Neutrophil (primary cell): ENCODE data around the gene GDPD5.

Source experiments
- H3K27ac ChIP-seq: fragments of 200-600 bp; sonication (generic); 2 replicates; pipeline ENCODE4 v1.5.1; 2016; ENCODE audit warnings: mild to moderate bottlenecking, moderate library complexity
- H3K27me3 ChIP-seq: fragments of 200-600 bp; sonication (generic); 2 replicates; pipeline ENCODE4 v1.6.0; 2016; ENCODE audit warnings: mild to moderate bottlenecking
- H3K36me3 ChIP-seq: fragments of 200-600 bp; sonication (generic); 2 replicates; pipeline ENCODE4 v1.5.1; 2017
- H3K4me1 ChIP-seq, 2 experiments: fragments of 200-600 bp in 1 of 2; sonication (generic) in 1 of 2; 1 replicate in 1 of 2; 2 replicates in 1 of 2; pipeline versions ENCODE4 v1.5.1 to v1.6.1; 2013 to 2016; ENCODE audit warnings: low read depth in 1 of 2, low read length in 1 of 2, mild to moderate bottlenecking in 1 of 2, moderate library complexity in 1 of 2; ENCODE audit not compliant: control insufficient read depth in 1 of 2, insufficient read depth in 1 of 2
- H3K4me3 ChIP-seq, 2 experiments: fragments of 200-600 bp in 1 of 2; sonication (generic) in 1 of 2; 1 replicate in 1 of 2; 2 replicates in 1 of 2; pipeline ENCODE4 v1.5.1; 2013 to 2016; ENCODE audit warnings: low read depth in 1 of 2, low read length in 1 of 2, mild to moderate bottlenecking in 1 of 2, moderate library complexity in 1 of 2
- H3K9me3 ChIP-seq: fragments of 200-600 bp; sonication (generic); 2 replicates; pipeline ENCODE4 v1.5.1; 2016
- TF ChIP-seq, protein P1 (sequence below): fragments of 200-600 bp; sonication (generic); IDR thresholded peaks from 2 replicates; pipeline ENCODE4 v1.5.1; 2016; ENCODE audit warnings: antibody characterized with exemption

GDPD5 gene

GRCh38 chr11:75474878-75475766 is 50.6 kb downstream of the GDPD5 start:
- Histone ChIP-seq H3K36me3 (no peaks in the 10 kb centered on the region), H3K27me3 (no peaks in the 10 kb centered on the region), H3K4me1 (peaks cover 0 to 13% of the 10 kb centered on the region in 2 experiments), H3K9me3 (no peaks in the 10 kb centered on the region), H3K4me3 (peak overlapping the region in 1 of 2 experiments; percentile 43), H3K27ac (no peak overlapping the region)
- TF ChIP-seq, protein P1, sequence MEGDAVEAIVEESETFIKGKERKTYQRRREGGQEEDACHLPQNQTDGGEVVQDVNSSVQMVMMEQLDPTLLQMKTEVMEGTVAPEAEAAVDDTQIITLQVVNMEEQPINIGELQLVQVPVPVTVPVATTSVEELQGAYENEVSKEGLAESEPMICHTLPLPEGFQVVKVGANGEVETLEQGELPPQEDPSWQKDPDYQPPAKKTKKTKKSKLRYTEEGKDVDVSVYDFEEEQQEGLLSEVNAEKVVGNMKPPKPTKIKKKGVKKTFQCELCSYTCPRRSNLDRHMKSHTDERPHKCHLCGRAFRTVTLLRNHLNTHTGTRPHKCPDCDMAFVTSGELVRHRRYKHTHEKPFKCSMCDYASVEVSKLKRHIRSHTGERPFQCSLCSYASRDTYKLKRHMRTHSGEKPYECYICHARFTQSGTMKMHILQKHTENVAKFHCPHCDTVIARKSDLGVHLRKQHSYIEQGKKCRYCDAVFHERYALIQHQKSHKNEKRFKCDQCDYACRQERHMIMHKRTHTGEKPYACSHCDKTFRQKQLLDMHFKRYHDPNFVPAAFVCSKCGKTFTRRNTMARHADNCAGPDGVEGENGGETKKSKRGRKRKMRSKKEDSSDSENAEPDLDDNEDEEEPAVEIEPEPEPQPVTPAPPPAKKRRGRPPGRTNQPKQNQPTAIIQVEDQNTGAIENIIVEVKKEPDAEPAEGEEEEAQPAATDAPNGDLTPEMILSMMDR, result no peak

- no peak overlapping the region for H3K4me3 ChIP-seq
- peaks cover 0 to 8% of the 10 kb centered on the region in 2 experiments for H3K4me1 ChIP-seq
- no peaks in the 10 kb centered on the region for H3K27me3 ChIP-seq
- H3K9me3 ChIP-seq, result no peaks in the 10 kb centered on the region
- no peaks in the 10 kb centered on the region for H3K36me3 ChIP-seq
- H3K27ac ChIP-seq, result no peak overlapping the region
- TF ChIP-seq, protein P1, result no peak
These were observed 51.5 kb downstream of the GDPD5 start for GRCh38 chr11:75474240-75474639.

GRCh38 chr11:75473684-75474083 is 52.1 kb downstream of the GDPD5 start:
- H3K27ac ChIP-seq, result no peak overlapping the region
- H3K27me3 ChIP-seq, result no peaks in the 10 kb centered on the region
- H3K4me1 ChIP-seq, result peaks cover 0 to 8% of the 10 kb centered on the region in 2 experiments
- H3K4me3 ChIP-seq, result no peak overlapping the region
- TF ChIP-seq, protein P1, result no peak
- no peaks in the 10 kb centered on the region for H3K9me3 ChIP-seq
- no peaks in the 10 kb centered on the region for H3K36me3 ChIP-seq

- H3K4me3 ChIP-seq, result no peak overlapping the region
- TF ChIP-seq, protein P1, result no peak
- H3K36me3 ChIP-seq, result no peaks in the 10 kb centered on the region
- peaks cover 0 to 8% of the 10 kb centered on the region in 2 experiments for H3K4me1 ChIP-seq
- H3K27me3 ChIP-seq, result no peaks in the 10 kb centered on the region
- no peaks in the 10 kb centered on the region for H3K9me3 ChIP-seq
- no peak overlapping the region for H3K27ac ChIP-seq
These were observed 53.5 kb downstream of the GDPD5 start for GRCh38 chr11:75472081-75472732.

DNA sequence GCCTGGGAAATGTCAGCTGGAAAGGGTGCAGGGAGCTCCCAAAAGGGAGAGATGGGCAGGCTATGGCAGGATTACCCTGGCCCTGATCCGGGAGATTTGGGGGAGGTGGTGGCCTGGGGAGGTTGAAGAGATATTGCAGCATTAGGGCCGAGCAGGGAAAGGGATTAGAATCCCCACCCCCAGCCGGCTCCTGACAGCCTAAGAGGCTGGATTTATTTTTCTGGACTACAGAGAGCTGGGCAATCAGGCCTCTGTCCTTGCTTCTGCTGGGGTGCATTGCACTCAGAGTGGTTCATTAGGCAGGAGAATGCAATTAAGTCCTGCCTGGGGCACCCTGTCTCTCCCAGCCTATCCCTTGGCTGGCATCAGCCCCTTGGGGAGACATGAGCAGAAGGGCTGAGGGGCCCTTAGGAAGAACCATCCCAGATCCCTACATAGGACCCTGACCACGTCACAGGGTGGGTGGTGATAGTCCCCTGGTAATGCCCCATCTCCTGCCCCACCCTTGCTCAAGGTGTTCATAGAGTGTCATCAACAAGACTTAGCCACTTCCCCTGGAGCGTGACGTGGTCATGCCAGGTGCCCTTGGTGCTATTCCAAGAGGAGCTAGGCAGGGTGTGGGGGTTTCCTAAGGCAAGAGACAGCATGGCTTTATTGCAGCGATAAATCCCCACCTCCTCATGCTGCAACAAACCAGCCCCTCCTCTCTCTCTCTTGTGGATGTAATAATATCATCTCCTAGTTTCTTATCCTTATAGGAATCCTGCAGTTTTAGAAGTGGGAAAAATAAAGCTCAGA is 54.4 kb downstream of the GDPD5 start:
- Histone ChIP-seq H3K4me1 (peaks cover 0 to 8% of the 10 kb centered on the region in 2 experiments), H3K27me3 (no peaks in the 10 kb centered on the region), H3K27ac (no peak overlapping the region), H3K4me3 (no peak overlapping the region), H3K36me3 (no peaks in the 10 kb centered on the region), H3K9me3 (no peaks in the 10 kb centered on the region)
- TF ChIP-seq, protein P1, result no peak
